Activated CD4-positive, alpha-beta T cell treated with anti-CD3 and anti-CD28 coated beads, Interleukin-2, amount 10 ng/mL, durations not matched to agents 24 days and 14 days (primary cell): ENCODE data around the gene FAM3C. TPM values are rescaled to one million over a fixed set of nuclear protein-coding genes. Genes with fewer than 3 reads are reported as not detected.

Experiments
- DNase-seq: peaks from one replicate; pipeline ENCODE4 v3.0.0; 2022
- H3K27ac Mint-ChIP-seq: one replicate; pipeline ENCODE4 v1.8.0; 2022; ENCODE audit warnings: mild to moderate bottlenecking, mixed read lengths
- H3K27me3 Mint-ChIP-seq: one replicate; pipeline ENCODE4 v1.8.0; 2022; ENCODE audit warnings: mixed read lengths
- H3K36me3 Mint-ChIP-seq: one replicate; pipeline ENCODE4 v1.8.0; 2022; ENCODE audit warnings: low read depth, mild to moderate bottlenecking, mixed read lengths
- H3K4me1 Mint-ChIP-seq: one replicate; pipeline ENCODE4 v1.8.0; 2021; ENCODE audit warnings: mixed read lengths
- H3K4me3 Mint-ChIP-seq: one replicate; pipeline ENCODE4 v1.8.0; 2022; ENCODE audit warnings: mild to moderate bottlenecking, moderate library complexity, mixed read lengths
- H3K9me3 Mint-ChIP-seq: one replicate; pipeline ENCODE4 v1.8.0; 2021; ENCODE audit warnings: mixed read lengths
- intact Hi-C: fragments of 100-400 bp; cut with micrococcal nuclease; formaldehyde crosslinking; loops from one replicate; pipeline ENCODE4 v1.15.1; 2023
- total RNA-seq: library from RNA; stranded (reverse); gene quantifications from 2 replicates; pipeline ENCODE4 v1.2.3, GENCODE V29; 2022

The FAM3C gene
- total RNA-seq, 1 donor from 2014 or later, result 80.2 TPM

- Mint-ChIP-seq H3K36me3 (no peaks in the 10 kb centered on the region), H3K4me1 (no peaks in the 10 kb centered on the region), H3K27ac (no peak overlapping the region), H3K4me3 (no peak overlapping the region), H3K27me3 (peaks cover 7% of the 10 kb centered on the region), H3K9me3 (no peaks in the 10 kb centered on the region)
- no peak for DNase-seq
- intact Hi-C loops, result no loop called here
Observed at GRCh38 chr7:121303422-121304101, 92.5 kb downstream of the FAM3C start.

DNA sequence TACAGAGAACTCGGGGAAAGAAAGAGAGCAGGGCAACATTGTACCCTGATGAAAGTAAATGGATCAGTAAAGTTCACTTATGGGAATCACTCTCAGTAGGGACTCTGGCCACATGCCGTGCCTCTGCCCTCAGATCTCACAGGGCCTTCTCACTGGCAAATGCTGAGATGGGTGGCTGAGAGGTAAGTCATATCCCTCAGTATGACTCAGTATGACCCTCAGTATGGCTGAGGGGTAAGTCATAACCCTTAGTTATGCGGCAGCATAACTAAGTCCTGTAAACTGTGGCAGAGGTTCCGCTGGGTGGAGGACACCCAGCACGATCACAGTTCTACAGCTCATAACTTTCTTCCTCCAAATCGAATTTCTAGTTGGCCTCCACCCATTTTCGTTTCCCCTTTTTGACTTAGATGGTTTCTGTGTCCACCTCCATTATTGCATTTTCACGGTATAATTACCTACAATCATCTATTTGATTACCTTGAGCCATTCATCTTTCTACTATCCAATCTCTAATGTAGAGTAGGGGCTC is 93.8 kb downstream of the FAM3C start:
- no peak overlapping the region for H3K4me3 Mint-ChIP-seq
- H3K4me1 Mint-ChIP-seq, result no peaks in the 10 kb centered on the region
- H3K36me3 Mint-ChIP-seq, result no peaks in the 10 kb centered on the region
- DNase-seq, result no peak
- H3K27me3 Mint-ChIP-seq, result peaks cover 8% of the 10 kb centered on the region
- no peaks in the 10 kb centered on the region for H3K9me3 Mint-ChIP-seq
- intact Hi-C loops, result no loop called here
- no peak overlapping the region for H3K27ac Mint-ChIP-seq

DNA sequence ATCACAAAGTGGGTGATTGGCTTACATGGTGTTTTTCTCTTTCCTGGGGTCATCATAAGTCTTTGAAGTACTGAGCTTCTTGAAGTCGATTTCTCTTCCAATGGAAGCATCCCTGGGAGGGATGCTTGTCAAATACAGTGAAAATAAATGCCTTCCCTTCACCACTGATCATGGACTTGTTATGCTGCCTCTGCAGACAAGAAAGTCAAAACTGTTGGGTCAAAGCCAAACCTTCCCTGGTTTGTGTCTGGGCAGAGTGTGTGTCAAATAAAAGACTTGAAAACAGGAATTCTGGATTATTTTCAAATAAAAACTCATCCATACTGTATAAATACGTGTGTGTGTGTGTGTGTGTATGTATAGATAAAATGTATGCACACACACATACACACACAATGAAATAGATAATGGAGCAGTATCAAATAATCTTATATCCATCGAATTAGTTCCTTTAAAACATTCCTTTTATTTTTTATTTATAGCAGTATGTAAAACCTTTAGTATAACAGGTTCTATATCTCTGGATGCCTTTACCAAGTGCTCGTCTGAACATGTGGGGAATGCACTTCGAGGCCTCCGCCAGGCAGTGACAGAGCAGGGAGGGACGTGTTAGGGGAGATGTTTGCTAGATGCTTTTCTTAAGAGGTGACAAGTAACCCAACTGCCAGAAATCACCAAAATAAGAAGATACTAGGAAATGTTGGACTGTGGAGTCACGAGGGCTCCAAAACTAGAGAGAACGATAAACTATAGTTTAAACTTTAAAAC is 94.5 kb downstream of the FAM3C start:
- H3K4me3 Mint-ChIP-seq, result no peak overlapping the region
- no peaks in the 10 kb centered on the region for H3K9me3 Mint-ChIP-seq
- peaks cover 7% of the 10 kb centered on the region for H3K27me3 Mint-ChIP-seq
- H3K27ac Mint-ChIP-seq, result no peak overlapping the region
- no peak for DNase-seq
- H3K4me1 Mint-ChIP-seq, result no peaks in the 10 kb centered on the region
- no peaks in the 10 kb centered on the region for H3K36me3 Mint-ChIP-seq
- intact Hi-C loops, result no loop called here

GRCh38 chr7:121300685-121301420 is 95.3 kb downstream of the FAM3C start:
- intact Hi-C loops, result no loop called here
- Mint-ChIP-seq H3K27me3 (peaks cover 4% of the 10 kb centered on the region), H3K9me3 (no peaks in the 10 kb centered on the region)

More at GRCh38 chr7:121300685-121301420, 95.3 kb downstream of the FAM3C start:
- no peak for DNase-seq
- Mint-ChIP-seq H3K27ac (no peak overlapping the region), H3K36me3 (no peaks in the 10 kb centered on the region), H3K4me1 (no peaks in the 10 kb centered on the region), H3K4me3 (no peak overlapping the region)

Other genes with a start within 250 kb of the FAM3C start
- gene WNT16, start 67.3 kb downstream of the FAM3C start, total RNA-seq, result not detected in 2 replicates